HG02981 (cell line): ENCODE results near the gene FAM234A.
"Not testable (repeated sequence)": the region's sequence is repeated elsewhere in the genome, so short reads cannot be mapped to it uniquely, and the experiment has no call there.

Source experiments
- ATAC-seq: cut with Tn5 transposase; IDR thresholded peaks from one replicate; pipeline ENCODE4 v1.9.1; 2021; ENCODE audit warnings: mild to moderate bottlenecking, moderate library complexity; ENCODE audit not compliant: unreplicated experiment

FAM234A gene

GRCh38 chr16:234468-235305 is at the start of gene FAM234A:
Gene FAM234A (plus strand): TSS chr16:234821. CDS start chr16:254414, 19,593 bp downstream.
- peak; percentile 78 for ATAC-seq

- ATAC-seq, result no peak
Measured at GRCh38 chr16:185213-185612, 49.4 kb upstream of the FAM234A start.

- ATAC-seq, result no peak
Measured at GRCh38 chr16:185691-186090, 48.9 kb upstream of the FAM234A start.

- no peak for ATAC-seq
Measured at GRCh38 chr16:187330-187729, 47.3 kb upstream of the FAM234A start.

GRCh38 chr16:188674-189073 is 45.9 kb upstream of the FAM234A start:
- ATAC-seq, result no peak

- ATAC-seq, result no peak
Measured at GRCh38 chr16:189604-190186, 44.9 kb upstream of the FAM234A start.

GRCh38 chr16:191831-192230 is 42.8 kb upstream of the FAM234A start:
- ATAC-seq, result no peak

GRCh38 chr16:192686-193085 is 41.9 kb upstream of the FAM234A start:
- no peak for ATAC-seq

- no peak for ATAC-seq
Measured at GRCh38 chr16:193441-193840, 41.2 kb upstream of the FAM234A start.

GRCh38 chr16:194516-194915 is 40.1 kb upstream of the FAM234A start:
- no peak for ATAC-seq

GRCh38 chr16:200388-200787 is 34.2 kb upstream of the FAM234A start:
- ATAC-seq, result no peak

- no peak for ATAC-seq
Measured at GRCh38 chr16:203246-203645, 31.4 kb upstream of the FAM234A start.

GRCh38 chr16:204046-204445 is 30.6 kb upstream of the FAM234A start:
- ATAC-seq, result not testable (repeated sequence)

- not testable (repeated sequence) for ATAC-seq
Measured at GRCh38 chr16:209359-209758, 25.3 kb upstream of the FAM234A start.

GRCh38 chr16:211631-212180 is 22.9 kb upstream of the FAM234A start:
- ATAC-seq, result not testable (repeated sequence)

GRCh38 chr16:212999-213398 is 21.6 kb upstream of the FAM234A start:
- ATAC-seq, result no peak

- no peak for ATAC-seq
Measured at GRCh38 chr16:220021-220420, 14.6 kb upstream of the FAM234A start.

- peak; percentile 6 for ATAC-seq
Measured at GRCh38 chr16:228151-228851, 6.3 kb upstream of the FAM234A start.

- ATAC-seq, result peak; percentile 81
Measured at GRCh38 chr16:228852-229730, 5.5 kb upstream of the FAM234A start, which contains the start of gene LUC7L. Gene LUC7L (minus strand): TSS chr16:229449. CDS start chr16:229339, 110 bp downstream.

- ATAC-seq, result no peak
Measured at GRCh38 chr16:229731-230281, 4.8 kb upstream of the FAM234A start.
